K562 (cell line): ENCODE data around the gene LIMS2. TPM values are rescaled to one million over a fixed set of nuclear protein-coding genes. Genes with fewer than 3 reads are reported as not detected.
A peak's percentile ranks its signal among the peaks of the same experiment; 100 is the strongest.

Experiments used
- EP400 ChIP-seq: fragments of 450-650 bp; IDR thresholded peaks from 2 replicates; pipeline ENCODE4 v1.6.1; 2017; ENCODE audit warnings: antibody characterized with exemption, mild to moderate bottlenecking, moderate library complexity
- JUN ChIP-seq, 2 experiments: sonication (generic) in 1 of 2; formaldehyde crosslinking in 1 of 2; IDR thresholded peaks; 2 replicates each; pipeline versions ENCODE4 v1.6.1 to v1.8.0; 2012 to 2022; ENCODE audit warnings: borderline replicate concordance in 2 of 2, mild to moderate bottlenecking in 2 of 2, improper control_type of control experiment in 1 of 2, low read depth in 1 of 2, low read length in 1 of 2, missing genetic modification reagents in 1 of 2
- KLF1 ChIP-seq: fragments of 450-650 bp; IDR thresholded peaks from 2 replicates; pipeline ENCODE4 v1.6.1; 2016; ENCODE audit warnings: missing genetic modification characterization, missing compliant biosample characterization
- MYC ChIP-seq, 2 experiments: fragments of 250-450 bp in 1 of 2; sonication (Bioruptor Pico) in 1 of 2; IDR thresholded peaks; 2 replicates each; pipeline versions ENCODE4 v1.5.1 to v1.6.1; 2012 to 2021; ENCODE audit warnings: low read depth in 2 of 2, borderline replicate concordance in 1 of 2, improper control_type of control experiment in 1 of 2, low read length in 1 of 2, mild to moderate bottlenecking in 1 of 2, moderate library complexity in 1 of 2
- NR2C2 ChIP-seq, 2 experiments: fragments of 200-800 bp in 1 of 2; sonication (Bioruptor generic) in 1 of 2; sonication (generic) in 1 of 2; formaldehyde crosslinking in 1 of 2; IDR thresholded peaks; 2 replicates each; pipeline versions ENCODE4 v1.6.1 to v1.8.0; 2016 to 2022; ENCODE audit warnings: mild to moderate bottlenecking in 1 of 2, missing compliant biosample characterization in 1 of 2, missing genetic modification characterization in 1 of 2, missing genetic modification reagents in 1 of 2
- RB1 ChIP-seq: fragments of 450-650 bp; IDR thresholded peaks from 2 replicates; pipeline ENCODE4 v1.6.1; 2017; ENCODE audit warnings: low read depth, mild to moderate bottlenecking
- RBBP5 ChIP-seq: fragments of 200-600 bp; sonication (generic); IDR thresholded peaks from 2 replicates; pipeline ENCODE4 v1.6.1; 2012; ENCODE audit warnings: borderline replicate concordance, mild to moderate bottlenecking, low read length, control low read depth, inconsistent platforms; ENCODE audit not compliant: insufficient read depth, poor library complexity, severe bottlenecking
- SAP30 ChIP-seq: fragments of 200-600 bp; sonication (generic); IDR thresholded peaks from 2 replicates; pipeline ENCODE4 v1.6.1; 2012; ENCODE audit warnings: borderline replicate concordance, low read depth, mild to moderate bottlenecking, moderate library complexity, low read length, control low read depth, inconsistent platforms; ENCODE audit not compliant: insufficient read depth, poor library complexity, severe bottlenecking
- SRSF1 ChIP-seq: fragments of 200-400 bp; formaldehyde crosslinking; IDR thresholded peaks from 2 replicates; pipeline ENCODE4 v1.6.1; 2017; ENCODE audit warnings: mild to moderate bottlenecking, low read depth, low read length, moderate library complexity
- TCFL5 ChIP-seq: fragments of 250-450 bp; sonication (Bioruptor Pico); conservative IDR thresholded peaks from 2 replicates; pipeline ENCODE4 v1.6.1; 2021; ENCODE audit warnings: mild to moderate bottlenecking, moderate library complexity, matching md5 sums
- ZC3H4 ChIP-seq: sonication (generic); formaldehyde crosslinking; IDR thresholded peaks from 2 replicates; pipeline ENCODE4 v1.9.0; 2021; ENCODE audit warnings: missing genetic modification reagents, borderline replicate concordance
- ZKSCAN3 ChIP-seq: fragments of 250-450 bp; sonication (Bioruptor Pico); IDR thresholded peaks from 2 replicates; pipeline ENCODE4 v1.4.0; 2020
- ZNF507 ChIP-seq: conservative IDR thresholded peaks from 2 replicates; pipeline ENCODE4 v1.6.1; 2017; ENCODE audit warnings: missing genetic modification characterization, missing compliant biosample characterization
- ZNF717 ChIP-seq: fragments of 250-450 bp; sonication (Bioruptor Pico); IDR thresholded peaks from 2 replicates; pipeline ENCODE4 v1.5.0; 2021
- ZNF740 ChIP-seq, 3 experiments: fragments of 200-800 bp in 1 of 3; sonication (Bioruptor generic) in 1 of 3; sonication (generic) in 1 of 3; formaldehyde crosslinking in 1 of 3; IDR thresholded peaks; 2 replicates each; pipeline versions ENCODE4 v1.6.1 to v1.8.0; 2016 to 2022; ENCODE audit warnings: mild to moderate bottlenecking in 2 of 3, missing compliant biosample characterization in 2 of 3, missing genetic modification characterization in 2 of 3, missing genetic modification reagents in 1 of 3
- polyA plus RNA-seq, 8 experiments: library from polyadenylated mRNA; depleted of rRNA in 4 of 8; stranded (reverse) in 5 of 8; unstranded in 3 of 8; fragments of >200 nt; fragmentation: Nextera tagmentation in 2 of 8; fragmentation: Illumina TruSeq in 1 of 8; extraction: Ambion mirVana in 2 of 8; extraction: Trizol in 1 of 8; gene quantifications; 2 replicates each; pipeline versions ENCODE4 v1.2.1 to v1.2.3, GENCODE V29; 2011 to 2014; ENCODE audit warnings: inconsistent platforms in 1 of 8, missing spikeins in 1 of 8
- total RNA-seq, 7 experiments: library from RNA; depleted of rRNA in 6 of 7; stranded (reverse); fragments of >200 nt in 6 of 7; fragmentation: Illumina TruSeq in 2 of 7; extraction: Trizol in 2 of 7; gene quantifications; 2 replicates each; pipeline versions ENCODE4 v1.2.1 to v1.2.3, GENCODE V29; 2011 to 2021; ENCODE audit warnings: low replicate concordance in 1 of 7
- TF ChIP-seq, protein P1 (sequence below): sonication (generic); formaldehyde crosslinking; IDR thresholded peaks from 2 replicates; pipeline ENCODE4 v1.8.0; 2023; ENCODE audit warnings: mild to moderate bottlenecking, missing genetic modification reagents
- TF ChIP-seq, protein P2 (sequence below): sonication (generic); formaldehyde crosslinking; IDR thresholded peaks from 2 replicates; pipeline ENCODE4 v1.8.0; 2022; ENCODE audit warnings: mild to moderate bottlenecking, missing genetic modification reagents
- TF ChIP-seq, protein P3 (sequence below): sonication (generic); formaldehyde crosslinking; IDR thresholded peaks from 2 replicates; pipeline ENCODE4 v1.9.0; 2022; ENCODE audit warnings: mild to moderate bottlenecking, missing genetic modification reagents
- TF ChIP-seq, protein P4 (sequence below): fragments of 250-450 bp; sonication (Bioruptor Pico); IDR thresholded peaks from 2 replicates; pipeline ENCODE4 v1.4.0; 2020; ENCODE audit warnings: mild to moderate bottlenecking

LIMS2 gene
- total and polyA plus RNA-seq, 9 of the 15 experiments (the other 6 are each of a cell fraction or from before 2014, with no cell fraction given) = 0.04 to 0.22 TPM; not detected in 7

GRCh38 chr2:127701651-127702394 is 26.5 kb upstream of the LIMS2 start (continued):
- peak; percentile 93 for TF ChIP-seq RBBP5
- TF ChIP-seq, protein P1, sequence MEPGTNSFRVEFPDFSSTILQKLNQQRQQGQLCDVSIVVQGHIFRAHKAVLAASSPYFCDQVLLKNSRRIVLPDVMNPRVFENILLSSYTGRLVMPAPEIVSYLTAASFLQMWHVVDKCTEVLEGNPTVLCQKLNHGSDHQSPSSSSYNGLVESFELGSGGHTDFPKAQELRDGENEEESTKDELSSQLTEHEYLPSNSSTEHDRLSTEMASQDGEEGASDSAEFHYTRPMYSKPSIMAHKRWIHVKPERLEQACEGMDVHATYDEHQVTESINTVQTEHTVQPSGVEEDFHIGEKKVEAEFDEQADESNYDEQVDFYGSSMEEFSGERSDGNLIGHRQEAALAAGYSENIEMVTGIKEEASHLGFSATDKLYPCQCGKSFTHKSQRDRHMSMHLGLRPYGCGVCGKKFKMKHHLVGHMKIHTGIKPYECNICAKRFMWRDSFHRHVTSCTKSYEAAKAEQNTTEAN (CRISPR knock-in tag) = peak; percentile 87
- TF ChIP-seq SAP30 = peak; percentile 85
- no peak for TF ChIP-seq EP400
- no peak for TF ChIP-seq TCFL5
- TF ChIP-seq, protein P2, sequence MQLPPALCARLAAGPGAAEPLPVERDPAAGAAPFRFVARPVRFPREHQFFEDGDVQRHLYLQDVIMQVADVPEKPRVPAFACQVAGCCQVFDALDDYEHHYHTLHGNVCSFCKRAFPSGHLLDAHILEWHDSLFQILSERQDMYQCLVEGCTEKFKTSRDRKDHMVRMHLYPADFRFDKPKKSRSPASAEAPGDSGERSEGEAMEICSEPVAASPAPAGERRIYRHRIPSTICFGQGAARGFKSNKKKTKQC = peak; percentile 75; the same call in 1 of the 2 replicates
- TF ChIP-seq ZKSCAN3 (CRISPR knock-in tag) = no peak
- no peak for TF ChIP-seq JUN (IDR thresholded peaks at IDR 0.05; ENCODE audit: borderline replicate concordance, low read depth, low read length)
- 0 out of 2 replicates have a peak, but pooled peaks have one; percentile 27 for TF ChIP-seq JUN (CRISPR knock-in tag; IDR thresholded peaks at IDR 0.05; ENCODE audit: borderline replicate concordance)
- TF ChIP-seq ZC3H4 (CRISPR knock-in tag) = peak; percentile 42; the same call in 1 of the 2 replicates
- TF ChIP-seq SRSF1 = no peak
- 0 out of 2 replicates have a peak, but pooled peaks have one; percentile 12 for TF ChIP-seq KLF1
- TF ChIP-seq, protein P3, sequence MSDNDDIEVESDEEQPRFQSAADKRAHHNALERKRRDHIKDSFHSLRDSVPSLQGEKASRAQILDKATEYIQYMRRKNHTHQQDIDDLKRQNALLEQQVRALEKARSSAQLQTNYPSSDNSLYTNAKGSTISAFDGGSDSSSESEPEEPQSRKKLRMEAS (CRISPR knock-in tag) = peak; percentile 81
- TF ChIP-seq ZNF507 (tag) = no peak; the same call in 1 of the 2 replicates
- no peak for TF ChIP-seq ZNF717
- TF ChIP-seq, protein P4, sequence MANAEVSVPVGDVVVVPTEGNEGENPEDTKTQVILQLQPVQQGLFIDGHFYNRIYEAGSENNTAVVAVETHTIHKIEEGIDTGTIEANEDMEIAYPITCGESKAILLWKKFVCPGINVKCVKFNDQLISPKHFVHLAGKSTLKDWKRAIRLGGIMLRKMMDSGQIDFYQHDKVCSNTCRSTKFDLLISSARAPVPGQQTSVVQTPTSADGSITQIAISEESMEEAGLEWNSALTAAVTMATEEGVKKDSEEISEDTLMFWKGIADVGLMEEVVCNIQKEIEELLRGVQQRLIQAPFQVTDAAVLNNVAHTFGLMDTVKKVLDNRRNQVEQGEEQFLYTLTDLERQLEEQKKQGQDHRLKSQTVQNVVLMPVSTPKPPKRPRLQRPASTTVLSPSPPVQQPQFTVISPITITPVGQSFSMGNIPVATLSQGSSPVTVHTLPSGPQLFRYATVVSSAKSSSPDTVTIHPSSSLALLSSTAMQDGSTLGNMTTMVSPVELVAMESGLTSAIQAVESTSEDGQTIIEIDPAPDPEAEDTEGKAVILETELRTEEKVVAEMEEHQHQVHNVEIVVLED = peak; percentile 9; the same call in 1 of the 2 replicates
- 0 out of 2 replicates have a peak, but pooled peaks have one; percentile 17 for TF ChIP-seq ZNF740 (CRISPR knock-in tag; IDR thresholded peaks at IDR 0.05)
- no peak for TF ChIP-seq ZNF740 (tag; IDR thresholded peaks at IDR 0.05)
- peak; percentile 91 for TF ChIP-seq RB1
- peak; percentile 5; the same call in 1 of the 2 replicates for TF ChIP-seq MYC (IDR thresholded peaks at IDR 0.05; ENCODE audit: low read depth, low read length)
- no peak for TF ChIP-seq MYC (CRISPR knock-in tag; IDR thresholded peaks at IDR 0.05; ENCODE audit: borderline replicate concordance, low read depth)
- TF ChIP-seq NR2C2 (CRISPR knock-in tag; IDR thresholded peaks at IDR 0.05) = 0 out of 2 replicates have a peak, but pooled peaks have one; percentile 15
- no peak for TF ChIP-seq NR2C2 (tag; IDR thresholded peaks at IDR 0.05)
